GM19099 (cell line): ENCODE data around the gene JARID2.

ENCODE experiments used
- POLR2A ChIP-seq: IDR thresholded peaks from 3 replicates; pipeline ENCODE4 v1.6.1; 2011; ENCODE audit warnings: low read depth; ENCODE audit not compliant: insufficient read length; ENCODE audit errors: extremely low read depth

Gene JARID2

GRCh38 chr6:15462717-15463525 is 217.1 kb downstream of the JARID2 start:
- no peak for TF ChIP-seq POLR2A

DNA sequence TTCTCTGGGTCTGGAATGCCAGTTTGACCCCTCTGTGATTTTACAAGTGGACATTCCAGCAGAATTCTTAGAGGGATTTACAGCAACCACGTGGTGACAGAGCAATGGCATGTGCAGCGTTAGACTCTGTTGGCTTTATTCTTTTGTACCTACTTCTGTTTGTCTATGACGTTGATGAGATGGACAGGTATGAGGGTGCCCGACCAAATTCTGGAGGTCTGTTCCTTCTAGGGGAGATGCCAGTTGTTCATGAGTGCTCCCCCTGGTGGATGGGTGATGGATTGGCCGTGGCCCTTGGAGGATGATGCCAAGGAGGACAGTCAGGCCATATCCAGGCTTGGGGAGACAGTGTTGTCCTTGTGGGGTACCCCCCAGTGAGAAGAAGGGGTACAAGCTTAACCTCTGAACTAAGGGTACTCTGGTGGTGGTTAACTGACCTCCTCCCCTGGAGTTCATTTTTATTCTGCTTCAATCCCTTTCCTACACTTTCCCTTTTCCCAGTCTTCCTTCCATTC is 218.4 kb downstream of the JARID2 start:
- no peak for TF ChIP-seq POLR2A

DNA sequence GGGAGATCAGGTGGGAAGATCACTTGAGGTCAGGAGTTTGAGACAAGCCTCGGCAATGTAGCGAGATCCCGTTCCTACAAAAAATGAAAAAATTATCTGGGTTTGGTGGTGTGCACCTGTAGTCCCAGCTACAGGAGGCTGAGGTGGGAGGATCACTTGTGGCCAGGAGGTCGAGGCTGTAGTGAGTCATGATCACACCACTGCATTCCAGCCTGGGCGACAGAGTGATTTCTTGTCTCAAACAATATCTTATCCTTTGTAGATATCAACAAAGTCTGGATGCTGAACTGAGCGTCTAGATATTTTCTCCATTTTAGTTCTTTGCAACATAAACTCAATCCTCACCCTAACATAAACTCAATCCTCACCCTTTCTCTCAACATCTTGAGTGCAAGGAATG is 219.3 kb downstream of the JARID2 start:
- no peak for TF ChIP-seq POLR2A

GRCh38 chr6:15470746-15471145 is 224.9 kb downstream of the JARID2 start:
- TF ChIP-seq POLR2A = no peak

DNA sequence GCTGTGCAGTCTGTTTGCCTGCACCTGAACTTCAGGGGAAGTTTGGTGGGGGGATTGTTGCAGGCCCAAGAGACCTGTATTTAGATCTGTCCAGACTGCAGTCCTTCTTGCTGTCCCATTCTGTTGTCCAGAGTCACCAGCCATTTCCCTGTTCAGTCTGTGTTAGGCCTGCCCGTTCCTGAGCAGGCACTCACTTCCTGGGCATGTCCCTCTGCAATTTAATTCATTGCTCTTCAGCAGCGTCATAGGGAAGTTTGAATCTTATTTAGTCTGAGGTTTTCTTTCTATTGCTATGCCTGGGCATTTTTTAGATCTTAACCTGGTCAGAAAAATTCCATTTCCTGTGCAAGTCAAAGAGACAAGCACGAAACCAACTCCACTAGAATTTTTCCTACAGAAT is 226.8 kb downstream of the JARID2 start:
- TF ChIP-seq POLR2A = no peak

- no peak for TF ChIP-seq POLR2A
Measured at GRCh38 chr6:15473174-15473573, 227.3 kb downstream of the JARID2 start.

DNA sequence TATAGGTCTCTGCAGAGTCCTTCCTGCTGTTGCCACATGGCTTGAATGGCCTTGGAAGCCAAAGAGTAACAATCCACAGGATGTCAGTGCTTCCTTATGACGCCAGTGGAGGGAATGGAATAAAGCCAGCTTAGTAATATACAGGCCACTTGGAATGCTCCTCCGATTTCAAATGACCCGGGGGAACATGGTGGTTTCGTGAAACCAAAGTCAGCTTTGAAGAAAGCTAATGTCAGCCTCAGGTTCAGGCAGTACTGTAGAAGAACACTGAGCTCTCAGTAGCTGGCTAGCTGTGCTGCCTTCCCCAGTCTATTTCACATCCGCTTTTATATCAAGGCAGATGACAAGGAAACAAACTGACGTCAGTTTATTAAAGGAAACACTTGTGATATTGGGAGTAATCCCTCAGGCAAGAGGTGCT is 227.9 kb downstream of the JARID2 start:
- no peak for TF ChIP-seq POLR2A

DNA sequence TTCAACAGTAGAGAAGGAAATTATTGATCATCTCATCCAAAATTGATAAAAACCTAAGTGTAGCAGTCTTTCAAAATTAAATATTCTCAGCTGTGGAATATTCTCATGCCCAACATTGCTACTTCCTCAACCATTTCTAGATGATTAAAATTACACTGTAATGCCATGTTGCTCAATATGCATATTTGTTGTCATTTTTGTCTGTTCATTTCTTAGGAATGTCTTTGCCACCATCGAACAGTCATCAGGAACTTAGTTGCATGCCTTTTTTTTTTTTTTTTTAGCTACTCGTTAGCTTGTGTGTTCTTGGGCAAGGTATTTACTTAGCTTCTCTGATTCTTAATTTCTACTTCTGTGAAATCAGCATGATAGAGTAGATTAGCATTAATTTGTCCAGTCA is 228.3 kb downstream of the JARID2 start:
- TF ChIP-seq POLR2A = no peak

DNA sequence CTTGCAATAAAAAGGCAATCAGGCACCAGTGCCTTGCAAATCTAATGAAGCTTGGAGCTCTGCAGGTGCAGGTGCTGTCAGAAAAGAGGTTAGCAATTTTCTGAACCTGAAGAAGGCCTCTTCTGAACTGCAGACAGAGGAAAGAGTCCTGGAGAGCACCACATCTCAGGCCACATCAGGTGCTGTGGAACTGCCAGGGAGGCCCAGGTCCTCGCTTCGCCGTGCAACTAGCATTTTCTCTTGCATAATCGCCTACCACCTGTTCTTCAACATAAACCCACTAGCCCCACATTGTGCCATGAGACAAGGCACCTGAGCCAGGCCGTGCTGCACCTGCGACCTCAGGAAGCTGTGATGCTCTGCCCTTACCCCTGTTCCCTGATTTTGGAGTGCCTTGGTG is 229.4 kb downstream of the JARID2 start:
- TF ChIP-seq POLR2A = no peak

DNA sequence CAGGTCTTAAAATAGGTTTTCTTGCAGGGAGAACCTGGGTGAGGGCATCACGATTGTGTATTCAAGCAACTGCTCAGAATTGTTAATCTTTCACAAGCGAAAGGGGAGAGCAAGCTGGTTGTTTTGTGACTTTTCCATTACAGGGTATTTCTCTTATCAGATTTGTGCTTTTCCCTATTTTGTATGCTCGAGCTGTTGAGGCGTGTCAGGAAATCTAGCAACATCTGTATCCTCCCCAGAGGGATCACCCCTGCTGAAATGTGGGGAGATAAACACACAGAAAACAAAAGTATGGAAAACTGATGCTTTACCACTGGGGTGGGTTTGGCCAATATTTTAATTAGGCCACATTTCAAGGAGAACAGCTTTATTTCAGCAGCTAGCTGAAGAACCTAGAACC is 230.0 kb downstream of the JARID2 start:
- no peak for TF ChIP-seq POLR2A

GRCh38 chr6:15476631-15477380 is 230.9 kb downstream of the JARID2 start:
- TF ChIP-seq POLR2A = no peak

- no peak for TF ChIP-seq POLR2A
Measured at GRCh38 chr6:15477746-15478145, 231.9 kb downstream of the JARID2 start.

DNA sequence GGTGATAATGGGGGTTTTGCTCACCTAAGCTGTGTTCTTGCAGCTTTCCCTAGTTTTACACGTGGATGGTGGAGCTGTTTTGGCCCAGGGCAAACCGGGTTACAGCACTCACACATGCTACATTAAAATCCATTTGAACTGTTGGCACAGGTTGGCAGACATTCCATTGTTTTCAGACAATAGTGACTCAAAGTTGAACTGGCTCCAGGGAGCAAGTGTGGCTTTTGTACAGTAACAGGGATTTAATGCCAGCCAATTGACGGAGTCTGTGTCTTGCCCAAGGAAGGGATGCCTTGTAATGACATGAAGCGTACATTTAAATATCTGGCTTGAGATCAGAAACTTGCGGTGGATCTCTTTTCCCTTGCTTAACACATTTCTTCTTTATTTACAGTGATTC is 233.9 kb downstream of the JARID2 start:
- no peak for TF ChIP-seq POLR2A

DNA sequence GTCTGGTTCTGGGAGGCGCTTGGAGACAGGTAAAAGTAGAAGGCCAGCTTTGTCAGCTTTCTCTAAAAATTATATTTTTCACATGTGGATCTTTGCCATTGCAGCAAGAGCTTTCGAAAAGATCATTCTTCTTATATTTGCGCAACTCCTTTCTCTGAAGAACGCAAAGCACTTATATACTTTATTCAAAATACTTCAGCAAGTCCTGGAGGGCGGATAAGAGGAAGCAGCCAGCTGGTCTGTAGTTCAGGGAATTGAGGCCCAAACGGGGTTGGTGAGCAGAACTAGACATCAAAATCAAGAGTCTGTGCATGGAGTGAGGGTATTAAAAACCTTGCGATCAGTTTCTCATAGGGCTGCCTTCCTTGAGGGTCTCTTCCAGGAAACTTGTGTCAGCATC is 234.7 kb downstream of the JARID2 start:
- TF ChIP-seq POLR2A = no peak

DNA sequence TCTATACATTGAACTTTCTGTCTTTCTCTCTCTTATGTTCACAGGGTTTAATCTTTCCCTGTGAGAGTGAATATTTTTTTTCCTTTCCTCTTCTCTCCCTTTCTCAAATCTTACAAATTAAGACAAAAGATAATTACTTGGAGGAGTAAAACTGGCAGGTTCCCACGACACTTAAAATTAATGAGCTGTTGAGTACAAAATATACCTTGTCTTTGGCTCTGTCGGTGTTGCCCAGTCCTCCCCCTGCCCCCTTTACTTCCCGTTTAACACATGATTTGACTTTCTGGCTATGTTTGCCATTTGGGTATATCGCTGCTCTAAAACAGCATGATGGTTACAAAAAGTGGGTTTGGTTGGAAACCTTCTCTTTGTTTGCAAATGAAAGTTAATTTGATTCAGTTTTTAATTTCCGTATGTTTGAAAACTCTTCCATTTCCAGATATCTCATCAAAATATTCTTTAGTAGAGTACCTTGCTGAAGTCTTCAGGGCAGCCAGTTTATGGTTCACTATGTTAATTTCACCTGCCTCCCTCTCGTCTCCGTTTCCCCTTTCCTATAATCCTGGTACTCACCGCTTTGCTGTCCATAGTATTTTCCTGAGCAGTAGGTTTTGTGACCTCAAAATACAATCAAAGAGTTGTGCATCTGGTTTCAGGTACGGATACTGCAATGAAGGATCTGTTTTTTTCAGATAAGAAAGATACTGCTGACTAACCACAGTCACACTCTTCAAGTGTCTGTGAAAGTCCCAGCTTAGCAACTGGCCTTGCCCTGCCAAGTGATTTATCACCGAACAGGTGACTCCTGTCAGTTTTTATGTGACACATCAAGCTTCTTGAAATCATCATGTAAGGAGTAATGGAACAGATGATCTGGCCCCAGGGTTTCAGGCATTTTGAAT is 235.8 kb downstream of the JARID2 start:
- no peak for TF ChIP-seq POLR2A
